ENCODE data around the gene TDRD12. TPM values are rescaled to one million over a fixed set of nuclear protein-coding genes. Genes with fewer than 3 reads are reported as not detected.
A peak's percentile ranks its signal among the peaks of the same experiment; 100 is the strongest.

Gene TDRD12
- total RNA-seq, 1 donor from 2014 or later = 0.74 TPM

DNA sequence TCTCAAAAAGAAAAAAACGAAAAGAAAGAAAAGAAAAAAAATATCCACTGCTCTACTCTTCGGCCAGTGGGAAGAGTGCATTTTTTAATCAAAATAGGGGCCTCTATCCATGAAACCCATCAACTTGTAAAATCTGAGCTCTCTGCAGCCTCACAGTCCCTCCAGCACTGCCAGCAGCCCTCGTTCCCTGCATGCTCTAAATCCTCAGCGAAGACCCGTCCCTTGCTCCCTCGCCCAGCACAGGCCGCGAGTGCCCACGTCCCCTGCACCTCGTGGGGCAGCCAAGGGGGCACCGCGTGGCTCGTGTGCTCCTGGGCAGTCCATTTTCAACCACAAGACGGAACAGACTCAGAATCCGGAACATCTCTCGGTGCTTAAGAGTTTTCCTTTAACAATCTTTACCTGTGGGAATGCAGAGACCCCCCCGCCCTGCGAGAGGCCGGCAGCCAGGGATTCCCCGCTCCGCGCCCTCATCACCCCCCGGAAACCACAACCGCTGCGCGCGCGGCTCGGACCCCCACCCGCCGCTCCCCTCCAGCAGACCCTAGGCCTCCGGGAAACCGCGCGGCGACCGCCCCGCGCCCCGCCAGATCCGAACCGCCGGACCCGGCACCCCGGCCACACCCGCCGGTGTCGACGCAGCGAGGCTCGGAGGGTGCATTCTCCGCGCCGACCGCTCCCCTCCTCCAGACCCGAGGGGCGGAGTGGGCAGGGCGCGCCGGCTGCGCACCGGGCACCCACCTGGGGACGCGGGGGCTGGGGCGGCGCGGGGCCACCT lies 45.2 kb upstream of the TDRD12 start:
- H3K9me3 ChIP-seq = no peaks in the 10 kb centered on the region
- peak overlapping the region; percentile 84 for H3K27ac ChIP-seq
- H3K27me3 ChIP-seq = no peaks in the 10 kb centered on the region
- intact Hi-C loops (cut with DNase I) = no loop called here
- no peak for DNase-seq (ENCODE audit: extremely low spot score in 2 of 2)
- peaks cover 54% of the 10 kb centered on the region for H3K4me1 ChIP-seq
- peak overlapping the region; percentile 85 to 98 for H3K4me3 ChIP-seq
- H3K36me3 ChIP-seq = no peaks in the 10 kb centered on the region
- TF ChIP-seq POLR2AphosphoS5 (IDR thresholded peaks at IDR 0.05; ENCODE audit: insufficient read depth in 1 of 2, low read depth in 1 of 2) (no peak), POLR2A (IDR thresholded peaks at IDR 0.05) (no peak)

DNA sequence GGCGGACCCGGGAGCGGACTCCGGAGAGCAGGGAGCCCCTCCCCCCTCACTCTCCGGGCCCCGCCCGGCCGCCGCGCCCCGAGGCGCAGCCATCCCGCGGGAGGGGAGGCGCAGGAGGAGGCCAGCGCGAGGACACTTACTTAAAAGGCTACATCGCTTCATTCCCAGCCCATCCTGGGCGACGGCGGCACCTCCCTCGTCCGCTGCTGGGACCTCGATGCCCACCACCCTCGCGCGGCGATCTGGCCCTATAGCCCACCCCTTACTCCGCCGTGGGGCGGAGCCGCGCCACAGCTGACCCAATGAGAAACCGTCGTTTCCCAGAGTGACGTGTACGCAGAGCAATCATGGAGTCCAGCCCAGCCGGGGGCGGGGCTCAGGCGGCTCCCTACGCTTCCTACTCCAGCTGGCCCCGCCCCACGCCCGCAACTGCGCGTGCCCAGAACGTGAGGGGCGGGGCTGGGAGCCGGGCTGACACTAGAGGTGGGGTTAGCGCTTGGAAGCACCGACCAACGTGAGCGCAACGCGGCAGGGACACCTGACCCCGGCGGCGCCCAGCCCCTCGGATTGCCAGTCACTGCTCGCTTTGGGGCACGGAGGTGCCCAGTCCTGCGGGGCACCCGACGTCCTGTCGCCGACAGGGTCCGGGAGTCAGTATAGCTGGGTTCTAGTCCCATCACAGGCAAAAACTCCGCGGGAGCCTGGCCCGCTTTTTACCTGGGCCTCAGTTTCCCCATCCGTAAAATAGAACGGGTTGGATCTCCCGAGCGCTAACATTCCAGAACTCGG lies 44.4 kb upstream of the TDRD12 start, which contains the start of gene ANKRD27:
Gene ANKRD27, minus strand, starts transcription at position 250 of the 789 bp plus-strand sequence. CDS start 16,165 bp downstream, outside the sequence.
- no peaks in the 10 kb centered on the region for H3K36me3 ChIP-seq
- peak in 1 of 2 donors; percentile 98 for DNase-seq (ENCODE audit: extremely low spot score in 2 of 2)
- no peaks in the 10 kb centered on the region for H3K9me3 ChIP-seq
- peak within 1 kb of the TSS; percentile 85 to 98 for H3K4me3 ChIP-seq
- H3K27me3 ChIP-seq = no peaks in the 10 kb centered on the region
- H3K27ac ChIP-seq = peak within 1 kb of the TSS; percentile 84
- H3K4me1 ChIP-seq = peaks cover 46% of the 10 kb centered on the region
- TF ChIP-seq POLR2A (IDR thresholded peaks at IDR 0.05) (no peak), POLR2AphosphoS5 (IDR thresholded peaks at IDR 0.05; ENCODE audit: insufficient read depth in 1 of 2, low read depth in 1 of 2) (peak; percentile 82 to 86)
- TF ChIP-seq, protein P1, sequence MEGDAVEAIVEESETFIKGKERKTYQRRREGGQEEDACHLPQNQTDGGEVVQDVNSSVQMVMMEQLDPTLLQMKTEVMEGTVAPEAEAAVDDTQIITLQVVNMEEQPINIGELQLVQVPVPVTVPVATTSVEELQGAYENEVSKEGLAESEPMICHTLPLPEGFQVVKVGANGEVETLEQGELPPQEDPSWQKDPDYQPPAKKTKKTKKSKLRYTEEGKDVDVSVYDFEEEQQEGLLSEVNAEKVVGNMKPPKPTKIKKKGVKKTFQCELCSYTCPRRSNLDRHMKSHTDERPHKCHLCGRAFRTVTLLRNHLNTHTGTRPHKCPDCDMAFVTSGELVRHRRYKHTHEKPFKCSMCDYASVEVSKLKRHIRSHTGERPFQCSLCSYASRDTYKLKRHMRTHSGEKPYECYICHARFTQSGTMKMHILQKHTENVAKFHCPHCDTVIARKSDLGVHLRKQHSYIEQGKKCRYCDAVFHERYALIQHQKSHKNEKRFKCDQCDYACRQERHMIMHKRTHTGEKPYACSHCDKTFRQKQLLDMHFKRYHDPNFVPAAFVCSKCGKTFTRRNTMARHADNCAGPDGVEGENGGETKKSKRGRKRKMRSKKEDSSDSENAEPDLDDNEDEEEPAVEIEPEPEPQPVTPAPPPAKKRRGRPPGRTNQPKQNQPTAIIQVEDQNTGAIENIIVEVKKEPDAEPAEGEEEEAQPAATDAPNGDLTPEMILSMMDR (IDR thresholded peaks at IDR 0.05) = no peak
- intact Hi-C loops (cut with DNase I) = no loop called here

DNA sequence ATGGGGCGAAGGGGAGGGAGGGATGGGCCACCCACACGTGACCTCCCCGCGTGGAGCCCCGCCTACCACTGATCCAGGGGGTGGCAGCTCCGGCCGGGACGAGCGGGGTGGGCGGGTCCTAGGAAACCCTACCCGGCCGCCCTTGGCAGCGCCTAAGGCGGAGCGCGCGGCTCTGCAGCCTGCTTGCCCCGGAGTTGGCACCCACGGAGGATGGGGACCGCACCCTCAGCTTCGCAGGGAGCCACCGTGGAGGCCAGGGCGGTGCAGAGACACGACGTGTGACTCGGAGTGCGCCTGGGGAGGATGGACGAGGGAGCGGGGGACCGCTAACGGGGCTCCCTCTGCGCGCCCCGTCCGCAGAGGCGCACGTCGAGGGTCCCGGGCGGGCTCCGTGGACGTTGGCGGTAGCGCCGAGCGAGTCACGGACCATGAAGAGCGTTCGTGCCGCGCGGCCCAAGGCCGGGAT lies 43.8 kb upstream of the TDRD12 start, which contains the start of gene RGS9BP:
Gene RGS9BP, plus strand, starts transcription at position 129 of the 466 bp plus-strand sequence. CDS start 416 bp downstream, outside the sequence.
- peak within 1 kb of the TSS; percentile 85 to 98 for H3K4me3 ChIP-seq
- no peaks in the 10 kb centered on the region for H3K36me3 ChIP-seq
- TF ChIP-seq POLR2AphosphoS5 (IDR thresholded peaks at IDR 0.05; ENCODE audit: insufficient read depth in 1 of 2, low read depth in 1 of 2) = no peak
- TF ChIP-seq, protein P1 (IDR thresholded peaks at IDR 0.05) = no peak
- TF ChIP-seq POLR2A (IDR thresholded peaks at IDR 0.05) = no peak
- no peak for DNase-seq (ENCODE audit: extremely low spot score in 2 of 2)
- intact Hi-C loops (cut with DNase I) = no loop called here
- H3K9me3 ChIP-seq = no peaks in the 10 kb centered on the region
- peak within 1 kb of the TSS; percentile 84 for H3K27ac ChIP-seq
- peaks cover 40% of the 10 kb centered on the region for H3K4me1 ChIP-seq
- no peaks in the 10 kb centered on the region for H3K27me3 ChIP-seq

DNA sequence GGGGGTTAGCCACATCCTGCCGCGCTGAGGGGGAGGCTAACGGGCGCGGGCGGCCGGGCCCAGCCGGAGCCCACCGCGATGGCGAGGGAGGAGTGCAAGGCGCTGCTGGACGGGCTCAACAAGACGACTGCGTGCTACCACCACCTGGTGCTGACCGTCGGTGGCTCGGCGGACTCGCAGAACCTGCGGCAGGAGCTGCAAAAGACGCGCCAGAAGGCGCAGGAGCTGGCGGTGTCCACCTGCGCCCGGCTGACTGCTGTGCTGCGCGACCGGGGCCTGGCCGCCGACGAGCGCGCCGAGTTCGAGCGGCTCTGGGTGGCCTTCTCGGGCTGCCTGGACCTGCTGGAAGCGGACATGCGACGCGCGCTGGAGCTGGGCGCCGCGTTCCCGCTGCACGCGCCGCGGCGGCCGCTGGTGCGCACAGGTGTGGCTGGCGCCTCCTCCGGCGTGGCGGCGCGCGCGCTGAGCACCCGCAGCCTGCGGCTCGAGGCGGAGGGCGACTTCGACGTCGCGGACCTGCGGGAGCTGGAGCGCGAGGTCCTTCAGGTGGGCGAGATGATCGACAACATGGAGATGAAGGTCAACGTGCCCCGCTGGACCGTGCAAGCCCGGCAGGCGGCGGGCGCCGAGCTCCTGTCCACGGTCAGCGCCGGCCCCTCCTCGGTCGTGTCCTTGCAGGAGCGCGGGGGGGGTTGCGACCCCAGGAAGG lies 43.2 kb upstream of the TDRD12 start:
- no peak for DNase-seq (ENCODE audit: extremely low spot score in 2 of 2)
- TF ChIP-seq POLR2A (IDR thresholded peaks at IDR 0.05) (no peak), POLR2AphosphoS5 (IDR thresholded peaks at IDR 0.05; ENCODE audit: insufficient read depth in 1 of 2, low read depth in 1 of 2) (no peak)
- TF ChIP-seq, protein P1 (IDR thresholded peaks at IDR 0.05) = no peak
- Histone ChIP-seq H3K4me1 (peaks cover 38% of the 10 kb centered on the region), H3K27ac (peak overlapping the region; percentile 68), H3K27me3 (no peaks in the 10 kb centered on the region), H3K36me3 (no peaks in the 10 kb centered on the region), H3K4me3 (peak overlapping the region; percentile 85 to 98), H3K9me3 (no peaks in the 10 kb centered on the region)
- intact Hi-C loops (cut with DNase I) = no loop called here

DNA sequence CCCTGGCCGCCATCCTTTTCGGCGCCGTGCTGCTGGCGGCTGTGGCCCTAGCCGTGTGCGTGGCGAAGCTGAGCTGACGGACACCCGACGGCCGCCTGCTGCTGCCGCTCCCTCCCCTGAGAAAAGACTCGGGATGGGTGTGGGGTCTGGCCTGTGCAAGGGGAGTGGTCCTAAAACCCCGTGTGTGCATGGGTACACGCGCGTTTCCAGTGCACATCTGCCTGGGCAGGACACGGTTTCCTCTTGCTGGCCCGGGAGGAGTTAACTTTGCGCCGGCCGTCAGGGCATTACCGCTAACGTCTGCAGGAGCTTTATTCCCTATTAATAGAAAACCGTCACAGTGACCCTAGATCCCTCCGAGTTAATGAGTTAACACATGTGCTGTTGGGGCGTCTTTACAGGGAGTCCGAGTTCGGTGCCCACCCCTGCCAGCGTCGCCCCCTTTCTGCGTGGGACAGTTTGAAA lies 42.6 kb upstream of the TDRD12 start:
- intact Hi-C loops (cut with DNase I) = no loop called here
- H3K4me1 ChIP-seq = peaks cover 33% of the 10 kb centered on the region
- peak overlapping the region; percentile 85 to 98 for H3K4me3 ChIP-seq
- H3K36me3 ChIP-seq = no peaks in the 10 kb centered on the region
- no peak for DNase-seq (ENCODE audit: extremely low spot score in 2 of 2)
- no peaks in the 10 kb centered on the region for H3K27me3 ChIP-seq
- H3K27ac ChIP-seq = no peak overlapping the region
- TF ChIP-seq POLR2AphosphoS5 (IDR thresholded peaks at IDR 0.05; ENCODE audit: insufficient read depth in 1 of 2, low read depth in 1 of 2) (no peak), POLR2A (IDR thresholded peaks at IDR 0.05) (no peak)
- TF ChIP-seq, protein P1 (IDR thresholded peaks at IDR 0.05) = no peak
- no peaks in the 10 kb centered on the region for H3K9me3 ChIP-seq
